ENCODE measurements around the gene CDK14. TPM values are rescaled to one million over a fixed set of nuclear protein-coding genes. Genes with fewer than 3 reads are reported as not detected.

CDK14 gene
- total RNA-seq, 1 experiment from 2014 or later = 39.1 TPM

GRCh38 chr7:91226411-91226810 is 630.3 kb downstream of the CDK14 start:
- no TSS peak for BruUV-seq (replicated peaks)
- no peaks in the 10 kb centered on the region for H3F3A ChIP-seq (ENCODE audit: insufficient read depth, low read depth)
- H3K9me2 ChIP-seq (ENCODE audit: insufficient read depth) = no peaks in the 10 kb centered on the region
- TF ChIP-seq EZH2 (IDR thresholded peaks at IDR 0.05; ENCODE audit: low read depth) = no peak
- TF ChIP-seq CTCF (conservative IDR thresholded peaks at IDR 0.05) = no peak
- no peak overlapping the region for H3K27ac ChIP-seq
- no peaks in the 10 kb centered on the region for H3K4me1 ChIP-seq (replicated peaks; ENCODE audit: insufficient read depth)
- no peaks in the 10 kb centered on the region for H3K36me3 ChIP-seq (ENCODE audit: low read depth)
- intact Hi-C loops (cut with micrococcal nuclease; ENCODE audit: unreplicated experiment) = no loop called here
- no peak overlapping the region for H2AFZ ChIP-seq
- H3K4me2 ChIP-seq = no peak overlapping the region
- H3K9me3 ChIP-seq (ENCODE audit: insufficient read depth, low read depth) = no peaks in the 10 kb centered on the region
- ChIA-PET CTCF (no interaction called here), POLR2A (ENCODE audit: unreplicated experiment) (no interaction called here)
- no peaks in the 10 kb centered on the region for H3K79me2 ChIP-seq (ENCODE audit: low read depth)
- no peaks in the 10 kb centered on the region for H4K20me1 ChIP-seq (ENCODE audit: insufficient read depth)
- no peak for DNase-seq
- no peak overlapping the region for H3K4me3 ChIP-seq
- no peaks in the 10 kb centered on the region for H3K27me3 ChIP-seq (ENCODE audit: insufficient read depth, low read depth)

GRCh38 chr7:91228327-91228726 is 632.2 kb downstream of the CDK14 start:
- no peaks in the 10 kb centered on the region for H3K79me2 ChIP-seq (ENCODE audit: low read depth)
- no peaks in the 10 kb centered on the region for H3F3A ChIP-seq (ENCODE audit: insufficient read depth, low read depth)
- BruUV-seq (replicated peaks) = no TSS peak
- H2AFZ ChIP-seq = no peak overlapping the region
- CTCF ChIA-PET = no interaction called here
- DNase-seq = no peak
- no peaks in the 10 kb centered on the region for H3K4me1 ChIP-seq (replicated peaks; ENCODE audit: insufficient read depth)
- intact Hi-C loops (cut with micrococcal nuclease; ENCODE audit: unreplicated experiment) = no loop called here
- no peaks in the 10 kb centered on the region for H3K9me3 ChIP-seq (ENCODE audit: insufficient read depth, low read depth)
- TF ChIP-seq CTCF (conservative IDR thresholded peaks at IDR 0.05) (no peak), EZH2 (IDR thresholded peaks at IDR 0.05; ENCODE audit: low read depth) (no peak)
- no peaks in the 10 kb centered on the region for H3K9me2 ChIP-seq (ENCODE audit: insufficient read depth)
- no peak overlapping the region for H3K4me3 ChIP-seq
- no peak overlapping the region for H3K27ac ChIP-seq
- POLR2A ChIA-PET (ENCODE audit: unreplicated experiment) = interaction anchor here (0.7 kb wide), 1 partner anchor 42 kb away, joined by 3 read pairs; no protein-coding TSS in a partner anchor
- no peaks in the 10 kb centered on the region for H3K36me3 ChIP-seq (ENCODE audit: low read depth)
- H3K27me3 ChIP-seq (ENCODE audit: insufficient read depth, low read depth) = no peaks in the 10 kb centered on the region
- no peak overlapping the region for H3K4me2 ChIP-seq
- no peaks in the 10 kb centered on the region for H4K20me1 ChIP-seq (ENCODE audit: insufficient read depth)

GRCh38 chr7:91228927-91229558 is 632.9 kb downstream of the CDK14 start:
- Histone ChIP-seq H3K36me3 (ENCODE audit: low read depth) (no peaks in the 10 kb centered on the region), H3K9me2 (ENCODE audit: insufficient read depth) (no peaks in the 10 kb centered on the region), H3K4me1 (replicated peaks; ENCODE audit: insufficient read depth) (no peaks in the 10 kb centered on the region), H3K4me3 (no peak overlapping the region), H4K20me1 (ENCODE audit: insufficient read depth) (no peaks in the 10 kb centered on the region), H3K79me2 (ENCODE audit: low read depth) (no peaks in the 10 kb centered on the region), H3K9me3 (ENCODE audit: insufficient read depth, low read depth) (no peaks in the 10 kb centered on the region), H3K27me3 (ENCODE audit: insufficient read depth, low read depth) (no peaks in the 10 kb centered on the region), H3K4me2 (no peak overlapping the region), H3F3A (ENCODE audit: insufficient read depth, low read depth) (no peaks in the 10 kb centered on the region), H2AFZ (no peak overlapping the region), H3K27ac (no peak overlapping the region)
- ChIA-PET CTCF (no interaction called here), POLR2A (ENCODE audit: unreplicated experiment) (no interaction called here)
- no peak for DNase-seq
- intact Hi-C loops (cut with micrococcal nuclease; ENCODE audit: unreplicated experiment) = no loop called here
- BruUV-seq (replicated peaks) = no TSS peak
- TF ChIP-seq CTCF (conservative IDR thresholded peaks at IDR 0.05) = no peak
- no peak for TF ChIP-seq EZH2 (IDR thresholded peaks at IDR 0.05; ENCODE audit: low read depth)
